ENCODE results near the gene THYN1.
A peak's percentile ranks its signal among the peaks of the same experiment; 100 is the strongest.

The THYN1 gene
- total RNA-seq = 18.6 to 29.0 (median 27.1) reads per million in 3 donors

- no peaks in the 10 kb centered on the region for H3K27me3 ChIP-seq (replicated peaks; ENCODE audit: control insufficient read depth, insufficient read depth, low read length, poor library complexity, severe bottlenecking)
- H3K9me3 ChIP-seq (ENCODE audit: control insufficient read depth, low read length) = no peaks in the 10 kb centered on the region
- DNase-seq = peak; percentile 88 to 94 (median 93)
- H3K27ac ChIP-seq (ENCODE audit: insufficient read depth, low read length, poor library complexity, severe bottlenecking) = peak within 1 kb of the TSS; percentile 58
- peak within 1 kb of the TSS; percentile 70 for H3K4me3 ChIP-seq (ENCODE audit: insufficient read depth, low read depth, low read length, poor library complexity, severe bottlenecking)
- H3K4me1 ChIP-seq (ENCODE audit: control insufficient read depth, insufficient read depth, low read length, poor library complexity, severe bottlenecking) = peaks cover 13% of the 10 kb centered on the region
- peaks cover 24% of the 10 kb centered on the region for H3K36me3 ChIP-seq (ENCODE audit: control insufficient read depth, insufficient read depth, low read length)
These were observed at the start of gene THYN1, which contains the start of gene ACAD8 for GRCh38 chr11:134253188-134253993. TSS of gene THYN1 (minus strand) at chr11:134253352. CDS start at chr11:134252882, 470 bp downstream. TSS of gene ACAD8 (plus strand) at chr11:134253568. CDS start at chr11:134253601, 33 bp downstream.

GRCh38 chr11:134294664-134295063 is 41.5 kb upstream of the THYN1 start:
- Histone ChIP-seq H3K9me3 (ENCODE audit: control insufficient read depth, low read length) (no peaks in the 10 kb centered on the region), H3K27ac (ENCODE audit: insufficient read depth, low read length, poor library complexity, severe bottlenecking) (no peak overlapping the region), H3K4me1 (ENCODE audit: control insufficient read depth, insufficient read depth, low read length, poor library complexity, severe bottlenecking) (no peaks in the 10 kb centered on the region), H3K27me3 (replicated peaks; ENCODE audit: control insufficient read depth, insufficient read depth, low read length, poor library complexity, severe bottlenecking) (no peaks in the 10 kb centered on the region), H3K36me3 (ENCODE audit: control insufficient read depth, insufficient read depth, low read length) (no peaks in the 10 kb centered on the region), H3K4me3 (ENCODE audit: insufficient read depth, low read depth, low read length, poor library complexity, severe bottlenecking) (no peak overlapping the region)
- no peak for DNase-seq

DNA sequence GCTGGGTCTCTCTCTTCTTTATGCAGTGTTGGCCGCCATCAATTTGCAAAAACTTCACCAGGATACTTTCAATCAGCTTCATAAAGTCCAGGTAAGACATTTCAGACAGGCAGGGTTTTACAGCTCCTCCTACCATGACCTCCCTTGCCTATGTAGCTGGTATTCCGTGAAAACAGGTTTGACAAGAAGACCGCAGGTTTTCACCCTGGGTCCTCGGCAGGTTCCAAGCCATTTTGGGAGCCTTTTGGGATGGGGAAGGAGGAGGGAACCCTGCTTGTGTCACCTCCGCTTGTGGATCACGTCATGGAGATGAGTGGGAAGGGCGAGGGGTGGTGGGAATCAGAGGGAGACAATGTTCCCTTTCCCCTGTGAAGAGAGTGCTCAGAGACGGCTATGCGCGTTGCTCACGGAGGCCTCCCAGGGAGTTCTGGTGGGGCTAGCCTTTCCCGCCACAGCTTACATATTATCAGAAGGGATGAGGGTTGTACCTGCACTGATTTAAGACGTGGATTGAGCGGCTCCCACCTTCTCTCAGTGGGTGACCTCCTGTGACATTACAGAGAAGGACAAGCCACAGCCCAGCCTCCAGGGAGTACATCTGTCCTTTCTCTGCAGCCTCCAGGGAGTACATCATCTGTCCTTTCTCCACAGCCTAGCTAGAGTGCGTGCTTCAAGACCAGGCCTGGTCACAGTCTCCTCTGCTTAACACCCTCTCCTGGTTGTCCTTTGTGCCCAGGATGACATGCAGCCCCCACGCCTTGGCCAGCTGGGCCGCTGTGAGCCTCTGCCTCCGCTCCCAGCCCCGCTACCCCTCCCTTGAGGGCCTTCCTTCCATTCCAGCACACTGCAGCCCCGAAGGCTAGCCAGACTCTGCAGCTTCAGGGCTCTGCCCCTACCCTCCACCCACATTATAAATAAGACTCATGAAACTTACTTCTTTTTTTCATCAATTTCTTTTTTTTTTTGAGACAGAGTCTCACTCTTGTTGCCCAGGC is 40.3 kb upstream of the THYN1 start:
- DNase-seq = no peak
- Histone ChIP-seq H3K27me3 (replicated peaks; ENCODE audit: control insufficient read depth, insufficient read depth, low read length, poor library complexity, severe bottlenecking) (no peaks in the 10 kb centered on the region), H3K27ac (ENCODE audit: insufficient read depth, low read length, poor library complexity, severe bottlenecking) (no peak overlapping the region)

DNA sequence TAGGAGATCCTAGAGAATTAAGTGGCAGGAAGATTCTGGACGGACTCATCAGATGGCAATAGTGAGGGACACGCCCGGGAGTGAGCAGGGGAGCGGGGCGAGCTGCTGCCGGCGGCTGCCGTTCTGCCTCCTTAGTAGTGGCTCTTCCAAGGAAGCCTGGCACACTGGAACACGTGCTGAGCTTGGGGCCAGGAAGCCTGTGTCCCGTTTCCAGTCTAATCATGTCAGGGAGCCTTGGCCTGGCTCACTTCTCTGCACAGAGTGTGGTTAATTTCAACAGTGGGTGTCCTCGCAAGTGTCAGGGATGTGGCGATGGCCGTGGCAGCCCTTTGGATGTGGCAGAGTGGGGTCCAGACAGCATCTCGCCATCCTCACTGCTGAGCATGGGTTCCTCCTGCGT is 39.5 kb upstream of the THYN1 start:
- H3K4me3 ChIP-seq (ENCODE audit: insufficient read depth, low read depth, low read length, poor library complexity, severe bottlenecking) = no peak overlapping the region
- H3K27me3 ChIP-seq (replicated peaks; ENCODE audit: control insufficient read depth, insufficient read depth, low read length, poor library complexity, severe bottlenecking) = no peaks in the 10 kb centered on the region
- no peak for DNase-seq
- H3K36me3 ChIP-seq (ENCODE audit: control insufficient read depth, insufficient read depth, low read length) = no peaks in the 10 kb centered on the region
- no peak overlapping the region for H3K27ac ChIP-seq (ENCODE audit: insufficient read depth, low read length, poor library complexity, severe bottlenecking)
- H3K4me1 ChIP-seq (ENCODE audit: control insufficient read depth, insufficient read depth, low read length, poor library complexity, severe bottlenecking) = no peaks in the 10 kb centered on the region
- H3K9me3 ChIP-seq (ENCODE audit: control insufficient read depth, low read length) = no peaks in the 10 kb centered on the region

More for the DNA sequence above, 40.3 kb upstream of the THYN1 start:
- Histone ChIP-seq H3K36me3 (ENCODE audit: control insufficient read depth, insufficient read depth, low read length) (no peaks in the 10 kb centered on the region), H3K4me1 (ENCODE audit: control insufficient read depth, insufficient read depth, low read length, poor library complexity, severe bottlenecking) (no peaks in the 10 kb centered on the region), H3K4me3 (ENCODE audit: insufficient read depth, low read depth, low read length, poor library complexity, severe bottlenecking) (no peak overlapping the region), H3K9me3 (ENCODE audit: control insufficient read depth, low read length) (no peaks in the 10 kb centered on the region)

DNA sequence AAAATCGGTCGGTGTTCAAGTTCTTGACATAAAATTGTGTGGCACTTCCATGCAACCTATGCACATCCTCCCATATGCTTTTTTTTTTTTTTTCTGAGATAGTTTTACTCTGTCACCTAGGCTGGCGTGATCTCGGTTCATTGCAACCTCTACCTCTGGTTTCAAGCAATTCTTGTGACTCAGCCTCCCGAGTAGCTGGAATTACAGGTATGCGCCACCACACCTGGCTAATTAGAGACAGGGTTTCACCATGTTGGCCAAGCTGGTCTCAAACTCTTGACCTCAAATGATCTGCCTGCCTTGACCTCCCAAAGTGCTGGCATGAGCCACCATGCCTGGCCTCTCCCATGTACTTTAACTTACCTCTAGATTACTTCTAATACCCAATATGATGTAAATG is 38.0 kb upstream of the THYN1 start:
- H3K36me3 ChIP-seq (ENCODE audit: control insufficient read depth, insufficient read depth, low read length) = no peaks in the 10 kb centered on the region
- H3K4me1 ChIP-seq (ENCODE audit: control insufficient read depth, insufficient read depth, low read length, poor library complexity, severe bottlenecking) = no peaks in the 10 kb centered on the region
- no peaks in the 10 kb centered on the region for H3K27me3 ChIP-seq (replicated peaks; ENCODE audit: control insufficient read depth, insufficient read depth, low read length, poor library complexity, severe bottlenecking)
- no peak overlapping the region for H3K27ac ChIP-seq (ENCODE audit: insufficient read depth, low read length, poor library complexity, severe bottlenecking)
- H3K9me3 ChIP-seq (ENCODE audit: control insufficient read depth, low read length) = no peaks in the 10 kb centered on the region
- no peak overlapping the region for H3K4me3 ChIP-seq (ENCODE audit: insufficient read depth, low read depth, low read length, poor library complexity, severe bottlenecking)
- DNase-seq = no peak

DNA sequence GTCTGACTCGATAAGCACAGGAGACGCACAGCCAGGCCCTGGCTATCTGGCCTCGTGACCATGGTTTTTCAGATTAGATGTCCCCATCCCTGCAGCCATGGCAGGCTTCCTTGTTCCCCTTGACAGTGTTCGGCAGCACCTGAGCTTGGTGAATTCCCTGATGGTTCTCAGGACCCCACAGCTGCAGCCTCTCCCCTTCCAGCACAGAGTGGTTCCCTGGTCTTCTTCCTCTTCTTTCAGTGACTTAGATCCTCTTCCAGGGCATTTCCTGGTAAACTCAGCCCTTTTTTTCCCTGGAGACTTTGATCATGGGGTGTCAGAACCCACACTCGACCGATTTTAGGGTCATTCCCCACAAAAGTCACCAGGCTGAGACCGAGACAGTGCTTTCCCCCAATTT is 37.5 kb upstream of the THYN1 start:
- no peaks in the 10 kb centered on the region for H3K9me3 ChIP-seq (ENCODE audit: control insufficient read depth, low read length)
- no peak overlapping the region for H3K4me3 ChIP-seq (ENCODE audit: insufficient read depth, low read depth, low read length, poor library complexity, severe bottlenecking)
- no peaks in the 10 kb centered on the region for H3K27me3 ChIP-seq (replicated peaks; ENCODE audit: control insufficient read depth, insufficient read depth, low read length, poor library complexity, severe bottlenecking)
- no peaks in the 10 kb centered on the region for H3K36me3 ChIP-seq (ENCODE audit: control insufficient read depth, insufficient read depth, low read length)
- DNase-seq = no peak
- H3K4me1 ChIP-seq (ENCODE audit: control insufficient read depth, insufficient read depth, low read length, poor library complexity, severe bottlenecking) = no peaks in the 10 kb centered on the region
- H3K27ac ChIP-seq (ENCODE audit: insufficient read depth, low read length, poor library complexity, severe bottlenecking) = no peak overlapping the region

GRCh38 chr11:134289789-134290188 is 36.6 kb upstream of the THYN1 start:
- H3K27ac ChIP-seq (ENCODE audit: insufficient read depth, low read length, poor library complexity, severe bottlenecking) = no peak overlapping the region
- DNase-seq = no peak
- H3K36me3 ChIP-seq (ENCODE audit: control insufficient read depth, insufficient read depth, low read length) = no peaks in the 10 kb centered on the region
- H3K4me3 ChIP-seq (ENCODE audit: insufficient read depth, low read depth, low read length, poor library complexity, severe bottlenecking) = no peak overlapping the region
- no peaks in the 10 kb centered on the region for H3K4me1 ChIP-seq (ENCODE audit: control insufficient read depth, insufficient read depth, low read length, poor library complexity, severe bottlenecking)
- no peaks in the 10 kb centered on the region for H3K27me3 ChIP-seq (replicated peaks; ENCODE audit: control insufficient read depth, insufficient read depth, low read length, poor library complexity, severe bottlenecking)
- H3K9me3 ChIP-seq (ENCODE audit: control insufficient read depth, low read length) = no peaks in the 10 kb centered on the region

DNA sequence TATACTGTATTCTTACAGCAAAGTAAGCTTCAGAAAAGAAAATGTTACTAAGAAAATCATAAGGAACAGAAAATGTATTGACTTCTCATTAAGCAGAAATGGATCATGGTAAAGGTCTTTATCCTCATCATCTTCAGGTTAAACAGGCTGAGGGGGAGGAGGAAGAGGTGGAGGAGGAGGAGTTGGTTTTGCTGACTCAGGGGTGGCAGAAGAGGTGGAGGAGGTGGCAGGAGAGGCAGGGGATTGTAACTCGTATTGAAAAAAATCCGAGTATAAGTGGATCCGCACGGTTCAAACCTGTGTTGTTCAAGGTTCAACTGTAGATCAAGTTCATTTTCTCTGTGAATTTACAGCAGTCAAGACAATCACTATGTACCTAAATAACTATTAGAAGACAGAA is 36.0 kb upstream of the THYN1 start:
- Histone ChIP-seq H3K4me1 (ENCODE audit: control insufficient read depth, insufficient read depth, low read length, poor library complexity, severe bottlenecking) (no peaks in the 10 kb centered on the region), H3K4me3 (ENCODE audit: insufficient read depth, low read depth, low read length, poor library complexity, severe bottlenecking) (no peak overlapping the region), H3K9me3 (ENCODE audit: control insufficient read depth, low read length) (no peaks in the 10 kb centered on the region), H3K27me3 (replicated peaks; ENCODE audit: control insufficient read depth, insufficient read depth, low read length, poor library complexity, severe bottlenecking) (no peaks in the 10 kb centered on the region), H3K36me3 (ENCODE audit: control insufficient read depth, insufficient read depth, low read length) (no peaks in the 10 kb centered on the region), H3K27ac (ENCODE audit: insufficient read depth, low read length, poor library complexity, severe bottlenecking) (no peak overlapping the region)
- DNase-seq = no peak

DNA sequence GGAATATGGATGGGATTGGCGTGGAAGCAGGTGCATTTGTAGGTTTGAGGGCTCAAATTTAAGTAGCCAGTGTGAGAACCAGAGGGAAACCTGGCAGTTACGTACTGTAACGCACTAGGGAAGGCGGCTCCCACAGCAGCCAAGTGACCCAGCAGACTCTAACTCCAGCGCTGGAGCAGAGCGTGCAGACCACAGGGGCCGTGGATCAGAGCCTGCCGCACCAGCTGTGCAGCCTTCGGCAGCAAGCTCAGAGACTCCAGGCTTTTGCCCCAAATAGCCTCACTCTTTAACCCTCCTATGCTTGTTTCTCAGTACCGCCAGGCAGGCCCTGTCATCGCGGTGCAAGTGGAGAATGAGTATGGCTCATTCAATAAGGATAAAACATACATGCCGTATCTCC is 35.3 kb upstream of the THYN1 start:
- Histone ChIP-seq H3K27me3 (replicated peaks; ENCODE audit: control insufficient read depth, insufficient read depth, low read length, poor library complexity, severe bottlenecking) (no peaks in the 10 kb centered on the region), H3K4me1 (ENCODE audit: control insufficient read depth, insufficient read depth, low read length, poor library complexity, severe bottlenecking) (no peaks in the 10 kb centered on the region), H3K36me3 (ENCODE audit: control insufficient read depth, insufficient read depth, low read length) (no peaks in the 10 kb centered on the region), H3K9me3 (ENCODE audit: control insufficient read depth, low read length) (no peaks in the 10 kb centered on the region), H3K27ac (ENCODE audit: insufficient read depth, low read length, poor library complexity, severe bottlenecking) (no peak overlapping the region), H3K4me3 (ENCODE audit: insufficient read depth, low read depth, low read length, poor library complexity, severe bottlenecking) (no peak overlapping the region)
- DNase-seq = no peak

GRCh38 chr11:134287561-134287960 is 34.4 kb upstream of the THYN1 start:
- no peaks in the 10 kb centered on the region for H3K36me3 ChIP-seq (ENCODE audit: control insufficient read depth, insufficient read depth, low read length)
- H3K27me3 ChIP-seq (replicated peaks; ENCODE audit: control insufficient read depth, insufficient read depth, low read length, poor library complexity, severe bottlenecking) = no peaks in the 10 kb centered on the region
- no peaks in the 10 kb centered on the region for H3K9me3 ChIP-seq (ENCODE audit: control insufficient read depth, low read length)
- DNase-seq = no peak
- no peak overlapping the region for H3K27ac ChIP-seq (ENCODE audit: insufficient read depth, low read length, poor library complexity, severe bottlenecking)
- H3K4me1 ChIP-seq (ENCODE audit: control insufficient read depth, insufficient read depth, low read length, poor library complexity, severe bottlenecking) = no peaks in the 10 kb centered on the region
- no peak overlapping the region for H3K4me3 ChIP-seq (ENCODE audit: insufficient read depth, low read depth, low read length, poor library complexity, severe bottlenecking)

Measured in effector memory CD4-positive, alpha-beta T cell (primary cell).